Left lung (tissue), 10 donors: ENCODE results near the gene HSD11B1. TPM values are rescaled to one million over a fixed set of nuclear protein-coding genes. Genes with fewer than 3 reads are reported as not detected.
A peak's percentile ranks its signal among the peaks of the same experiment; 100 is the strongest.

Source experiments
- ATAC-seq: fragments of 200-7000 bp; cut with Tn5 transposase; one replicate; pipeline ENCODE4 v1.9.1; 2020; ENCODE audit warnings: moderate library complexity
- DNase-seq, 4 donors: peaks; one replicate each; pipeline ENCODE4 v3.0.0-alpha.2; 2013 to 2020
- H3K27ac ChIP-seq, 2 donors: fragments of 200-600 bp; sonication (generic) in 1 of 2; one replicate each; pipeline versions ENCODE4 v1.5.0 to v1.8.0; 2020 to 2021
- H3K27me3 ChIP-seq, 2 donors: fragments of 200-600 bp; sonication (generic) in 1 of 2; one replicate each; pipeline versions ENCODE4 v1.5.0 to v1.8.0; 2020 to 2021
- H3K36me3 ChIP-seq, 2 donors: fragments of 200-600 bp; sonication (generic) in 1 of 2; one replicate each; pipeline versions ENCODE4 v1.5.0 to v1.8.0; 2020 to 2021
- H3K4me1 ChIP-seq, 2 donors: fragments of 200-600 bp; one replicate each; pipeline ENCODE4 v1.8.0; 2021
- H3K4me3 ChIP-seq, 2 donors: fragments of 200-600 bp; sonication (generic) in 1 of 2; one replicate each; pipeline versions ENCODE4 v1.5.0 to v1.8.0; 2020 to 2021; ENCODE audit warnings: mild to moderate bottlenecking in 1 of 2
- H3K9me3 ChIP-seq, 2 donors: fragments of 200-600 bp; sonication (generic) in 1 of 2; one replicate each; pipeline versions ENCODE4 v1.5.0 to v1.8.0; 2020 to 2021
- intact Hi-C, 2 donors: fragments of 100-400 bp; cut with DNase I; formaldehyde crosslinking; loops; one replicate each; pipeline versions ENCODE4 v1.11.2 to v1.14.2; 2022
- polyA plus RNA-seq, 6 donors: library from polyadenylated mRNA; unstranded; fragments of 120-200 nt; gene quantifications; one replicate each; pipeline ENCODE4 v1.2.1, GENCODE V29; 2013; ENCODE audit not compliant: insufficient read length in 6 of 6
- total RNA-seq, 2 donors: library from RNA; stranded (reverse); fragmentation: NEBNext Ultra II Directional; extraction: Animal tissue kit (Norgen Biotek cat#: 25700); gene quantifications; one replicate each; pipeline ENCODE4 v1.2.1, GENCODE V29; 2021
- TF ChIP-seq, protein P1 (sequence below), 2 donors: fragments of 200-600 bp; sonication (generic) in 1 of 2; IDR thresholded peaks; one replicate each; pipeline versions ENCODE4 v1.5.0 to v1.8.0; 2021; ENCODE audit warnings: antibody characterized with exemption in 2 of 2
- donor health status: DM: no; HTN: yes; CAD: no.
- donor health status: DM: no; HTN: no; CAD: no.

Gene HSD11B1
- total and polyA plus RNA-seq, 8 donors: 5.1 to 30.7 (median 7.0) TPM

- H3K9me3 ChIP-seq: no peaks in the 10 kb centered on the region
- intact Hi-C loops: no loop called here
- no peak for DNase-seq
- no peaks in the 10 kb centered on the region for H3K36me3 ChIP-seq
- peaks cover 0 to 56% of the 10 kb centered on the region in 2 donors for H3K4me1 ChIP-seq
- no peaks in the 10 kb centered on the region for H3K27me3 ChIP-seq
- ATAC-seq: peak; percentile 61
- H3K4me3 ChIP-seq: no peak overlapping the region
- H3K27ac ChIP-seq: peak overlapping the region in 1 of 2 donors; percentile 81
- TF ChIP-seq, protein P1, sequence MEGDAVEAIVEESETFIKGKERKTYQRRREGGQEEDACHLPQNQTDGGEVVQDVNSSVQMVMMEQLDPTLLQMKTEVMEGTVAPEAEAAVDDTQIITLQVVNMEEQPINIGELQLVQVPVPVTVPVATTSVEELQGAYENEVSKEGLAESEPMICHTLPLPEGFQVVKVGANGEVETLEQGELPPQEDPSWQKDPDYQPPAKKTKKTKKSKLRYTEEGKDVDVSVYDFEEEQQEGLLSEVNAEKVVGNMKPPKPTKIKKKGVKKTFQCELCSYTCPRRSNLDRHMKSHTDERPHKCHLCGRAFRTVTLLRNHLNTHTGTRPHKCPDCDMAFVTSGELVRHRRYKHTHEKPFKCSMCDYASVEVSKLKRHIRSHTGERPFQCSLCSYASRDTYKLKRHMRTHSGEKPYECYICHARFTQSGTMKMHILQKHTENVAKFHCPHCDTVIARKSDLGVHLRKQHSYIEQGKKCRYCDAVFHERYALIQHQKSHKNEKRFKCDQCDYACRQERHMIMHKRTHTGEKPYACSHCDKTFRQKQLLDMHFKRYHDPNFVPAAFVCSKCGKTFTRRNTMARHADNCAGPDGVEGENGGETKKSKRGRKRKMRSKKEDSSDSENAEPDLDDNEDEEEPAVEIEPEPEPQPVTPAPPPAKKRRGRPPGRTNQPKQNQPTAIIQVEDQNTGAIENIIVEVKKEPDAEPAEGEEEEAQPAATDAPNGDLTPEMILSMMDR (IDR thresholded peaks at IDR 0.05): no peak
These were observed 44.7 kb upstream of the HSD11B1 start for GRCh38 chr1:209659909-209660308.

GRCh38 chr1:209661071-209661470 lies 43.6 kb upstream of the HSD11B1 start:
- no peak for ATAC-seq
- Histone ChIP-seq H3K4me1 (peaks cover 0 to 49% of the 10 kb centered on the region in 2 donors), H3K27me3 (no peaks in the 10 kb centered on the region), H3K27ac (peak overlapping the region in 1 of 2 donors; percentile 81), H3K36me3 (no peaks in the 10 kb centered on the region), H3K9me3 (no peaks in the 10 kb centered on the region), H3K4me3 (no peak overlapping the region)
- DNase-seq: no peak
- TF ChIP-seq, protein P1 (IDR thresholded peaks at IDR 0.05): no peak
- intact Hi-C loops: no loop called here

- H3K4me3 ChIP-seq: no peak overlapping the region
- no peaks in the 10 kb centered on the region for H3K36me3 ChIP-seq
- TF ChIP-seq, protein P1 (IDR thresholded peaks at IDR 0.05): no peak
- no peak overlapping the region for H3K27ac ChIP-seq
- H3K9me3 ChIP-seq: no peaks in the 10 kb centered on the region
- ATAC-seq (no peak), DNase-seq (no peak)
- intact Hi-C loops: no loop called here
- peaks cover 0 to 34% of the 10 kb centered on the region in 2 donors for H3K4me1 ChIP-seq
- no peaks in the 10 kb centered on the region for H3K27me3 ChIP-seq
These were observed 41.7 kb upstream of the HSD11B1 start for GRCh38 chr1:209662879-209663327.

- ATAC-seq (no peak), DNase-seq (no peak)
- H3K27me3 ChIP-seq: no peaks in the 10 kb centered on the region
- no peaks in the 10 kb centered on the region for H3K9me3 ChIP-seq
- no peak overlapping the region for H3K27ac ChIP-seq
- H3K4me1 ChIP-seq: peaks cover 0 to 17% of the 10 kb centered on the region in 2 donors
- intact Hi-C loops: no loop called here
- H3K36me3 ChIP-seq: no peaks in the 10 kb centered on the region
- TF ChIP-seq, protein P1 (IDR thresholded peaks at IDR 0.05): no peak
- H3K4me3 ChIP-seq: no peak overlapping the region
These were observed 37.5 kb upstream of the HSD11B1 start for GRCh38 chr1:209667103-209667502.

- Histone ChIP-seq H3K27me3 (no peaks in the 10 kb centered on the region), H3K27ac (no peak overlapping the region), H3K9me3 (no peaks in the 10 kb centered on the region), H3K4me3 (no peak overlapping the region), H3K36me3 (no peaks in the 10 kb centered on the region), H3K4me1 (peaks cover 0 to 22% of the 10 kb centered on the region in 2 donors)
- no peak for DNase-seq
- TF ChIP-seq, protein P1 (IDR thresholded peaks at IDR 0.05): no peak
- intact Hi-C loops: no loop called here
- no peak for ATAC-seq
These were observed 36.9 kb upstream of the HSD11B1 start for GRCh38 chr1:209667708-209668107.
